ENCODE data around the gene GMDS.

- TF ChIP-seq, protein P1, sequence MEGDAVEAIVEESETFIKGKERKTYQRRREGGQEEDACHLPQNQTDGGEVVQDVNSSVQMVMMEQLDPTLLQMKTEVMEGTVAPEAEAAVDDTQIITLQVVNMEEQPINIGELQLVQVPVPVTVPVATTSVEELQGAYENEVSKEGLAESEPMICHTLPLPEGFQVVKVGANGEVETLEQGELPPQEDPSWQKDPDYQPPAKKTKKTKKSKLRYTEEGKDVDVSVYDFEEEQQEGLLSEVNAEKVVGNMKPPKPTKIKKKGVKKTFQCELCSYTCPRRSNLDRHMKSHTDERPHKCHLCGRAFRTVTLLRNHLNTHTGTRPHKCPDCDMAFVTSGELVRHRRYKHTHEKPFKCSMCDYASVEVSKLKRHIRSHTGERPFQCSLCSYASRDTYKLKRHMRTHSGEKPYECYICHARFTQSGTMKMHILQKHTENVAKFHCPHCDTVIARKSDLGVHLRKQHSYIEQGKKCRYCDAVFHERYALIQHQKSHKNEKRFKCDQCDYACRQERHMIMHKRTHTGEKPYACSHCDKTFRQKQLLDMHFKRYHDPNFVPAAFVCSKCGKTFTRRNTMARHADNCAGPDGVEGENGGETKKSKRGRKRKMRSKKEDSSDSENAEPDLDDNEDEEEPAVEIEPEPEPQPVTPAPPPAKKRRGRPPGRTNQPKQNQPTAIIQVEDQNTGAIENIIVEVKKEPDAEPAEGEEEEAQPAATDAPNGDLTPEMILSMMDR (IDR thresholded peaks at IDR 0.05) = no peak
- TF ChIP-seq EZH2 (IDR thresholded peaks at IDR 0.05; ENCODE audit: borderline replicate concordance, insufficient read depth, low read depth, low read length, poor library complexity, severe bottlenecking) = no peak
Observed at GRCh38 chr6:1598433-1598832, 647.0 kb downstream of the GMDS start.
